WTC11 (cell line): ENCODE results near the gene BEGAIN. TPM values are rescaled to one million over a fixed set of nuclear protein-coding genes. Genes with fewer than 3 reads are reported as not detected.

Source experiments
- ATAC-seq: fragments of 200-7000 bp; cut with Tn5 transposase; 2 replicates; pipeline ENCODE4 v1.10.0; 2021; ENCODE audit warnings: mild to moderate bottlenecking, moderate library complexity
- CTCF ChIA-PET: fragments of 300-600 bp; sonication (Branson Sonifier 250); formaldehyde crosslinking; loops from one replicate; lab custom pipeline; 2021; ENCODE audit warnings: antibody characterized with exemption; lab: Charles Lee
- POLR2A ChIA-PET: fragments of 350-600 bp; sonication (Branson Sonifier 250); formaldehyde crosslinking; loops from one replicate; lab custom pipeline; 2021; ENCODE audit warnings: antibody characterized with exemption; lab: Charles Lee
- DNase-seq: peaks from one replicate; pipeline ENCODE4 v3.0.0; 2021; ENCODE audit warnings: low spot score
- H3K27ac Mint-ChIP-seq: 2 replicates; pipeline ENCODE4 v1.8.0; 2021; ENCODE audit warnings: mixed read lengths
- H3K27me3 Mint-ChIP-seq: 2 replicates; pipeline ENCODE4 v1.8.0; 2021; ENCODE audit warnings: low read depth, mild to moderate bottlenecking, moderate library complexity, mixed read lengths
- H3K36me3 Mint-ChIP-seq: 2 replicates; pipeline ENCODE4 v1.8.0; 2021; ENCODE audit warnings: mixed read lengths
- H3K4me1 Mint-ChIP-seq: 2 replicates; pipeline ENCODE4 v1.8.0; 2022; ENCODE audit warnings: mixed read lengths
- H3K4me3 Mint-ChIP-seq: 2 replicates; pipeline ENCODE4 v1.8.0; 2021; ENCODE audit warnings: mild to moderate bottlenecking, moderate library complexity, mixed read lengths
- H3K9me3 Mint-ChIP-seq: 2 replicates; pipeline ENCODE4 v1.8.0; 2021; ENCODE audit warnings: mixed read lengths
- ELF4 ChIP-seq: sonication (generic); formaldehyde crosslinking; IDR thresholded peaks from 2 replicates; pipeline ENCODE4 v1.8.1; 2022; ENCODE audit warnings: low read depth, mild to moderate bottlenecking, moderate library complexity, missing genetic modification reagents
- GTF2I ChIP-seq: fragments of 250-450 bp; sonication (Bioruptor Pico); conservative IDR thresholded peaks from 2 replicates; pipeline ENCODE4 v1.4.0; 2021; ENCODE audit warnings: mild to moderate bottlenecking
- JUN ChIP-seq: sonication (generic); formaldehyde crosslinking; IDR thresholded peaks from 2 replicates; pipeline ENCODE4 v1.8.0; 2023; ENCODE audit warnings: mild to moderate bottlenecking, missing genetic modification reagents
- NFE2L1 ChIP-seq: sonication (generic); formaldehyde crosslinking; IDR thresholded peaks from 2 replicates; pipeline ENCODE4 v1.8.1; 2023; ENCODE audit warnings: missing genetic modification reagents
- NR3C1 ChIP-seq: sonication (generic); formaldehyde crosslinking; conservative IDR thresholded peaks from 2 replicates; pipeline ENCODE4 v1.8.1; 2023; ENCODE audit warnings: low read depth, mild to moderate bottlenecking, missing genetic modification reagents
- OVOL2 ChIP-seq: fragments of 250-450 bp; sonication (Bioruptor Pico); IDR thresholded peaks from 2 replicates; pipeline ENCODE4 v1.9.0; 2021; ENCODE audit warnings: mild to moderate bottlenecking, borderline replicate concordance
- SMAD4 ChIP-seq: sonication (generic); formaldehyde crosslinking; IDR thresholded peaks from 2 replicates; pipeline ENCODE4 v1.8.0; 2022; ENCODE audit warnings: mild to moderate bottlenecking, missing genetic modification reagents
- TCF7 ChIP-seq: sonication (generic); formaldehyde crosslinking; IDR thresholded peaks from 2 replicates; pipeline ENCODE4 v1.8.0; 2022; ENCODE audit warnings: mild to moderate bottlenecking, low read depth, missing genetic modification reagents, moderate library complexity
- TP53 ChIP-seq: sonication (generic); formaldehyde crosslinking; IDR thresholded peaks from 2 replicates; pipeline ENCODE4 v1.8.1; 2023; ENCODE audit warnings: mild to moderate bottlenecking, missing genetic modification reagents
- ZNF423 ChIP-seq: fragments of 250-450 bp; sonication (Bioruptor Pico); IDR thresholded peaks from 2 replicates; pipeline ENCODE4 v2.1.2; 2022; ENCODE audit warnings: mild to moderate bottlenecking, moderate library complexity
- total RNA-seq: library from RNA; stranded (reverse); gene quantifications from 3 replicates; pipeline ENCODE4 v1.2.3, GENCODE V29; 2021
- TF ChIP-seq, protein P1 (sequence below): fragments of 250-450 bp; sonication (Bioruptor Pico); IDR thresholded peaks from 2 replicates; pipeline ENCODE4 v1.9.0; 2021; ENCODE audit warnings: mild to moderate bottlenecking
- TF ChIP-seq, protein P2 (sequence below): fragments of 200-600 bp; IDR thresholded peaks from 2 replicates; pipeline ENCODE4 v1.8.0; 2022; ENCODE audit warnings: antibody characterized with exemption
- TF ChIP-seq, protein P3 (sequence below): sonication (generic); formaldehyde crosslinking; IDR thresholded peaks from 2 replicates; pipeline ENCODE4 v1.8.0; 2023; ENCODE audit warnings: mild to moderate bottlenecking, missing genetic modification reagents
- TF ChIP-seq, protein P4 (sequence below): sonication (generic); formaldehyde crosslinking; IDR thresholded peaks from 2 replicates; pipeline ENCODE4 v1.8.1; 2022; ENCODE audit warnings: mild to moderate bottlenecking, moderate library complexity, missing genetic modification reagents
- TF ChIP-seq, protein P5 (sequence below): sonication (generic); formaldehyde crosslinking; IDR thresholded peaks from 2 replicates; pipeline ENCODE4 v1.8.0; 2023; ENCODE audit warnings: missing genetic modification reagents, mild to moderate bottlenecking, borderline replicate concordance
- TF ChIP-seq, protein P6 (sequence below): sonication (generic); formaldehyde crosslinking; IDR thresholded peaks from 2 replicates; pipeline ENCODE4 v1.8.1; 2022; ENCODE audit warnings: low read depth, missing genetic modification reagents, borderline replicate concordance
- TF ChIP-seq, protein P7 (sequence below): fragments of 250-450 bp; sonication (Bioruptor Pico); conservative IDR thresholded peaks from 2 replicates; pipeline ENCODE4 v1.9.0; 2021; ENCODE audit warnings: mild to moderate bottlenecking

BEGAIN gene
- total RNA-seq, 1 experiment from 2014 or later: 1.3 TPM

DNA sequence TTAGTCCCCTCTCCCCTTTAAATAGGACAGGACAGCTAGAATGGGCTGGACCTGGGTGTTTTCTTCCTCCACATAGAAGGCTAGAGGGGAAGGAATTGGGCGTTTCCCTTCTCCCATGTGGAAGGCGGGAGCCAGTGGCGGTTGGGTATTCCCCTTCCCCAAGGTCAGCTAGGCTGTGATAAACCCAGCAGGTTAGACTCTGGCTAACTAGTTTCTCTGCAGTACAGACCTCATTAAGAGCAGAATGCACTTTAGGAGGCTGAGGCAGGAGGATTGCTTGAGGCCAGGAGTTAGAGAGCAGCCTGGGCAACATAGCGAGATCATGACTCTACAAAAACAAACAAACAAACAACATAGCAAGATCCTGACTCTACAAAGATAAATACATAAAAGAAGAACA lies 92.6 kb downstream of the BEGAIN start:
- CTCF ChIA-PET: no interaction called here
- Mint-ChIP-seq H3K36me3 (no peaks in the 10 kb centered on the region), H3K27me3 (no peaks in the 10 kb centered on the region), H3K4me1 (no peaks in the 10 kb centered on the region), H3K9me3 (peaks cover 8% of the 10 kb centered on the region), H3K27ac (no peak overlapping the region), H3K4me3 (no peak overlapping the region)
- TF ChIP-seq, protein P1, sequence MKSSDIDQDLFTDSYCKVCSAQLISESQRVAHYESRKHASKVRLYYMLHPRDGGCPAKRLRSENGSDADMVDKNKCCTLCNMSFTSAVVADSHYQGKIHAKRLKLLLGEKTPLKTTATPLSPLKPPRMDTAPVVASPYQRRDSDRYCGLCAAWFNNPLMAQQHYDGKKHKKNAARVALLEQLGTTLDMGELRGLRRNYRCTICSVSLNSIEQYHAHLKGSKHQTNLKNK (CRISPR knock-in tag): no peak
- no peak for TF ChIP-seq JUN (CRISPR knock-in tag)
- ATAC-seq: no peak
- POLR2A ChIA-PET: no interaction called here
- no peak for DNase-seq

DNA sequence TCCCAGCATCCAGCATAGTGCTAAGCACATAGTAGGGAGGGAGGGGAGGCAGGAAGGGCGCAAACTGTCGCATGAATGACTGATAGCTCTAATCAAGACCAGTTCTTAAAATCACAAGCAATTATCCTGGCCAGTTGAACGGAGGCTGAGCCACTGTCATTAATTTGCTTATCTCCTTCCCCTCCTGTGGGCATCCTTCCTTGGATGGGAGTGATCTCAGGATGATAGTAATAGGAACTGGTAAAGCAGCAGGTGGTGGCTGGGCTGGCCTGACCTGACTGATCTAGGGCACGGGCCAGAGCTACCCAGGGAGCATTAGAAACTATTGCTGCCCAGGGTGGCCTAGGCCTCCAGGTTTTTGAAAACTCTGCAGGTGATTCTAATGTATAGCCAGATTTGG lies 97.0 kb downstream of the BEGAIN start:
- POLR2A ChIA-PET: no interaction called here
- no peak overlapping the region for H3K4me3 Mint-ChIP-seq
- TF ChIP-seq NFE2L1 (CRISPR knock-in tag) (no peak), OVOL2 (CRISPR knock-in tag) (no peak), TCF7 (CRISPR knock-in tag) (no peak), TP53 (CRISPR knock-in tag) (no peak), ELF4 (CRISPR knock-in tag) (no peak), SMAD4 (CRISPR knock-in tag) (no peak), GTF2I (CRISPR knock-in tag) (no peak), NR3C1 (CRISPR knock-in tag) (no peak), ZNF423 (CRISPR knock-in tag) (no peak)
- TF ChIP-seq, protein P2, sequence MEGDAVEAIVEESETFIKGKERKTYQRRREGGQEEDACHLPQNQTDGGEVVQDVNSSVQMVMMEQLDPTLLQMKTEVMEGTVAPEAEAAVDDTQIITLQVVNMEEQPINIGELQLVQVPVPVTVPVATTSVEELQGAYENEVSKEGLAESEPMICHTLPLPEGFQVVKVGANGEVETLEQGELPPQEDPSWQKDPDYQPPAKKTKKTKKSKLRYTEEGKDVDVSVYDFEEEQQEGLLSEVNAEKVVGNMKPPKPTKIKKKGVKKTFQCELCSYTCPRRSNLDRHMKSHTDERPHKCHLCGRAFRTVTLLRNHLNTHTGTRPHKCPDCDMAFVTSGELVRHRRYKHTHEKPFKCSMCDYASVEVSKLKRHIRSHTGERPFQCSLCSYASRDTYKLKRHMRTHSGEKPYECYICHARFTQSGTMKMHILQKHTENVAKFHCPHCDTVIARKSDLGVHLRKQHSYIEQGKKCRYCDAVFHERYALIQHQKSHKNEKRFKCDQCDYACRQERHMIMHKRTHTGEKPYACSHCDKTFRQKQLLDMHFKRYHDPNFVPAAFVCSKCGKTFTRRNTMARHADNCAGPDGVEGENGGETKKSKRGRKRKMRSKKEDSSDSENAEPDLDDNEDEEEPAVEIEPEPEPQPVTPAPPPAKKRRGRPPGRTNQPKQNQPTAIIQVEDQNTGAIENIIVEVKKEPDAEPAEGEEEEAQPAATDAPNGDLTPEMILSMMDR: no peak
- TF ChIP-seq, protein P3, sequence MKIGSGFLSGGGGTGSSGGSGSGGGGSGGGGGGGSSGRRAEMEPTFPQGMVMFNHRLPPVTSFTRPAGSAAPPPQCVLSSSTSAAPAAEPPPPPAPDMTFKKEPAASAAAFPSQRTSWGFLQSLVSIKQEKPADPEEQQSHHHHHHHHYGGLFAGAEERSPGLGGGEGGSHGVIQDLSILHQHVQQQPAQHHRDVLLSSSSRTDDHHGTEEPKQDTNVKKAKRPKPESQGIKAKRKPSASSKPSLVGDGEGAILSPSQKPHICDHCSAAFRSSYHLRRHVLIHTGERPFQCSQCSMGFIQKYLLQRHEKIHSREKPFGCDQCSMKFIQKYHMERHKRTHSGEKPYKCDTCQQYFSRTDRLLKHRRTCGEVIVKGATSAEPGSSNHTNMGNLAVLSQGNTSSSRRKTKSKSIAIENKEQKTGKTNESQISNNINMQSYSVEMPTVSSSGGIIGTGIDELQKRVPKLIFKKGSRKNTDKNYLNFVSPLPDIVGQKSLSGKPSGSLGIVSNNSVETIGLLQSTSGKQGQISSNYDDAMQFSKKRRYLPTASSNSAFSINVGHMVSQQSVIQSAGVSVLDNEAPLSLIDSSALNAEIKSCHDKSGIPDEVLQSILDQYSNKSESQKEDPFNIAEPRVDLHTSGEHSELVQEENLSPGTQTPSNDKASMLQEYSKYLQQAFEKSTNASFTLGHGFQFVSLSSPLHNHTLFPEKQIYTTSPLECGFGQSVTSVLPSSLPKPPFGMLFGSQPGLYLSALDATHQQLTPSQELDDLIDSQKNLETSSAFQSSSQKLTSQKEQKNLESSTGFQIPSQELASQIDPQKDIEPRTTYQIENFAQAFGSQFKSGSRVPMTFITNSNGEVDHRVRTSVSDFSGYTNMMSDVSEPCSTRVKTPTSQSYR (CRISPR knock-in tag): no peak
- TF ChIP-seq, protein P4, sequence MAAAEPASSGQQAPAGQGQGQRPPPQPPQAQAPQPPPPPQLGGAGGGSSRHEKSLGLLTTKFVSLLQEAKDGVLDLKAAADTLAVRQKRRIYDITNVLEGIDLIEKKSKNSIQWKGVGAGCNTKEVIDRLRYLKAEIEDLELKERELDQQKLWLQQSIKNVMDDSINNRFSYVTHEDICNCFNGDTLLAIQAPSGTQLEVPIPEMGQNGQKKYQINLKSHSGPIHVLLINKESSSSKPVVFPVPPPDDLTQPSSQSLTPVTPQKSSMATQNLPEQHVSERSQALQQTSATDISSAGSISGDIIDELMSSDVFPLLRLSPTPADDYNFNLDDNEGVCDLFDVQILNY (CRISPR knock-in tag): no peak
- TF ChIP-seq, protein P5, sequence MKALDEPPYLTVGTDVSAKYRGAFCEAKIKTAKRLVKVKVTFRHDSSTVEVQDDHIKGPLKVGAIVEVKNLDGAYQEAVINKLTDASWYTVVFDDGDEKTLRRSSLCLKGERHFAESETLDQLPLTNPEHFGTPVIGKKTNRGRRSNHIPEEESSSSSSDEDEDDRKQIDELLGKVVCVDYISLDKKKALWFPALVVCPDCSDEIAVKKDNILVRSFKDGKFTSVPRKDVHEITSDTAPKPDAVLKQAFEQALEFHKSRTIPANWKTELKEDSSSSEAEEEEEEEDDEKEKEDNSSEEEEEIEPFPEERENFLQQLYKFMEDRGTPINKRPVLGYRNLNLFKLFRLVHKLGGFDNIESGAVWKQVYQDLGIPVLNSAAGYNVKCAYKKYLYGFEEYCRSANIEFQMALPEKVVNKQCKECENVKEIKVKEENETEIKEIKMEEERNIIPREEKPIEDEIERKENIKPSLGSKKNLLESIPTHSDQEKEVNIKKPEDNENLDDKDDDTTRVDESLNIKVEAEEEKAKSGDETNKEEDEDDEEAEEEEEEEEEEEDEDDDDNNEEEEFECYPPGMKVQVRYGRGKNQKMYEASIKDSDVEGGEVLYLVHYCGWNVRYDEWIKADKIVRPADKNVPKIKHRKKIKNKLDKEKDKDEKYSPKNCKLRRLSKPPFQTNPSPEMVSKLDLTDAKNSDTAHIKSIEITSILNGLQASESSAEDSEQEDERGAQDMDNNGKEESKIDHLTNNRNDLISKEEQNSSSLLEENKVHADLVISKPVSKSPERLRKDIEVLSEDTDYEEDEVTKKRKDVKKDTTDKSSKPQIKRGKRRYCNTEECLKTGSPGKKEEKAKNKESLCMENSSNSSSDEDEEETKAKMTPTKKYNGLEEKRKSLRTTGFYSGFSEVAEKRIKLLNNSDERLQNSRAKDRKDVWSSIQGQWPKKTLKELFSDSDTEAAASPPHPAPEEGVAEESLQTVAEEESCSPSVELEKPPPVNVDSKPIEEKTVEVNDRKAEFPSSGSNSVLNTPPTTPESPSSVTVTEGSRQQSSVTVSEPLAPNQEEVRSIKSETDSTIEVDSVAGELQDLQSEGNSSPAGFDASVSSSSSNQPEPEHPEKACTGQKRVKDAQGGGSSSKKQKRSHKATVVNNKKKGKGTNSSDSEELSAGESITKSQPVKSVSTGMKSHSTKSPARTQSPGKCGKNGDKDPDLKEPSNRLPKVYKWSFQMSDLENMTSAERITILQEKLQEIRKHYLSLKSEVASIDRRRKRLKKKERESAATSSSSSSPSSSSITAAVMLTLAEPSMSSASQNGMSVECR (CRISPR knock-in tag): no peak
- TF ChIP-seq, protein P6, sequence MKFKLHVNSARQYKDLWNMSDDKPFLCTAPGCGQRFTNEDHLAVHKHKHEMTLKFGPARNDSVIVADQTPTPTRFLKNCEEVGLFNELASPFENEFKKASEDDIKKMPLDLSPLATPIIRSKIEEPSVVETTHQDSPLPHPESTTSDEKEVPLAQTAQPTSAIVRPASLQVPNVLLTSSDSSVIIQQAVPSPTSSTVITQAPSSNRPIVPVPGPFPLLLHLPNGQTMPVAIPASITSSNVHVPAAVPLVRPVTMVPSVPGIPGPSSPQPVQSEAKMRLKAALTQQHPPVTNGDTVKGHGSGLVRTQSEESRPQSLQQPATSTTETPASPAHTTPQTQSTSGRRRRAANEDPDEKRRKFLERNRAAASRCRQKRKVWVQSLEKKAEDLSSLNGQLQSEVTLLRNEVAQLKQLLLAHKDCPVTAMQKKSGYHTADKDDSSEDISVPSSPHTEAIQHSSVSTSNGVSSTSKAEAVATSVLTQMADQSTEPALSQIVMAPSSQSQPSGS: no peak
- TF ChIP-seq, protein P7, sequence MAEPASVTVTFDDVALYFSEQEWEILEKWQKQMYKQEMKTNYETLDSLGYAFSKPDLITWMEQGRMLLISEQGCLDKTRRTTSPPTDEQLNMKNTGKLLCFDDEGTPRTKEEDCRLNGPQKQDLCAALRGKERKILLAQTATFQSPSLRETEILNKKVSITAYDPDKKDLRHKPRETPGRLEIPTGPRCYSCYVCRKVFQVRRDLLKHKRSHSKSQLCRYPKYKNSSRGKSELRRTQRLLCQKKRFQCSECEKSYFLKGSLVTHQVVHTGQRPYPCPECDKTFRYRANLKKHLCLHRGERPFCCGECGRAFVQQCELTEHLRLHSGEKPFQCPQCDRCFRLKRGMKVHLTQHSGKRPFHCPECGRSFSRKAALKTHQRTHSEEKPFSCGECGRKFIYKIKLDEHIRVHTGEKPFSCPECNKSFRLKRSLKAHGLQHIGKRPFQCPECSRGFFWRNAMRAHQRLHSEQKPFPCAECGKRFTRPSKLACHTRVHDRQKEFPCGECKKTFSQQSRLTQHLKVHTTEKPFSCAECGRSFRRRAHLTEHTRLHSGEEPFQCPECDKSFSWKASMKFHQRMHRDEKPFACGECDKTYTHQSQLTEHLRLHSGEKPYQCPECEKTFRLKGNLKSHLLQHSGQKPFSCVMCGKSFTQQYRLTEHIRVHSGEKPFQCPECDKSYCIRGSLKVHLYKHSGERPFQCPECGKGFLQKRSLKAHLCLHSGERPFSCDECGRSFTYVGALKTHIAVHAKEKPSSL (CRISPR knock-in tag): no peak

More for the DNA sequence above, 97.0 kb downstream of the BEGAIN start:
- no peaks in the 10 kb centered on the region; the same call in 1 of the 2 replicates for H3K4me1 Mint-ChIP-seq
- H3K9me3 Mint-ChIP-seq: no peaks in the 10 kb centered on the region
- no peak overlapping the region for H3K27ac Mint-ChIP-seq
- no peak for DNase-seq
- CTCF ChIA-PET: interaction anchor here (0.9 to 1.4 kb wide), 2 partner anchors 50 to 163 kb away, joined by 3 to 4 read pairs; no protein-coding TSS in a partner anchor
- ATAC-seq: no peak
- no peaks in the 10 kb centered on the region; the same call in 1 of the 2 replicates for H3K27me3 Mint-ChIP-seq
- H3K36me3 Mint-ChIP-seq: no peaks in the 10 kb centered on the region
